PC-9 (cell line): Measurements from ENCODE around the gene BCAS3. TPM values are rescaled to one million over a fixed set of nuclear protein-coding genes. Genes with fewer than 3 reads are reported as not detected.

ENCODE experiments used
- BruUV-seq: library from RNA; stranded (reverse); fragments of 400-500 nt; replicated peaks from 2 replicates; lab custom pipeline; 2021; lab: Mats Ljungman, UMichigan
- CTCF ChIA-PET: fragments of 300-600 bp; sonication (Branson Sonifier 250); formaldehyde crosslinking; loops from one replicate; lab custom pipeline; 2022; ENCODE audit warnings: antibody characterized with exemption; lab: Charles Lee
- POLR2A ChIA-PET: fragments of 300-600 bp; sonication (Branson Sonifier 250); formaldehyde crosslinking; loops from one replicate; lab custom pipeline; 2022; ENCODE audit warnings: antibody characterized with exemption; ENCODE audit not compliant: unreplicated experiment; lab: Charles Lee
- DNase-seq, 2 experiments: peaks; one replicate each; pipeline versions ENCODE4 v3.0.0 to v3.0.0-alpha.2; 2015 to 2022; ENCODE audit warnings: mixed read lengths in 1 of 2
- H2AFZ ChIP-seq: fragments of 200-600 bp; sonication (generic); 2 replicates; pipeline ENCODE4 v1.8.1; 2017; ENCODE audit warnings: antibody characterized with exemption
- H3F3A ChIP-seq: fragments of 200-600 bp; sonication (generic); 2 replicates; pipeline ENCODE4 v1.8.1; 2017; ENCODE audit warnings: antibody characterized with exemption, mild to moderate bottlenecking, low read depth; ENCODE audit not compliant: insufficient read depth
- H3K27ac ChIP-seq: fragments of 200-600 bp; sonication (generic); 2 replicates; pipeline ENCODE4 v1.6.1; 2016; ENCODE audit warnings: mixed run types
- H3K27me3 ChIP-seq: fragments of 200-600 bp; sonication (generic); 2 replicates; pipeline ENCODE4 v1.6.1; 2016; ENCODE audit warnings: low read depth, mixed run types; ENCODE audit not compliant: insufficient read depth
- H3K36me3 ChIP-seq: fragments of 200-600 bp; sonication (generic); 2 replicates; pipeline ENCODE4 v1.6.1; 2016; ENCODE audit warnings: low read depth, mixed run types
- H3K4me1 ChIP-seq: fragments of 200-600 bp; sonication (generic); replicated peaks from 2 replicates; pipeline ENCODE4 v1.6.1; 2016; ENCODE audit warnings: mixed run types; ENCODE audit not compliant: insufficient read depth
- H3K4me2 ChIP-seq: fragments of 200-600 bp; sonication (generic); 2 replicates; pipeline ENCODE4 v1.6.1; 2017; ENCODE audit warnings: mixed run types
- H3K4me3 ChIP-seq: fragments of 200-600 bp; sonication (generic); 2 replicates; pipeline ENCODE4 v1.6.1; 2016; ENCODE audit warnings: mixed run types
- H3K79me2 ChIP-seq: fragments of 200-600 bp; sonication (generic); 2 replicates; pipeline ENCODE4 v1.6.1; 2017; ENCODE audit warnings: low read depth, mixed run types
- H3K9me2 ChIP-seq: fragments of 200-600 bp; sonication (generic); 2 replicates; pipeline ENCODE4 v1.8.1; 2017; ENCODE audit warnings: mild to moderate bottlenecking; ENCODE audit not compliant: insufficient read depth
- H3K9me3 ChIP-seq: fragments of 200-600 bp; sonication (generic); 2 replicates; pipeline ENCODE4 v1.8.1; 2016; ENCODE audit warnings: low read depth; ENCODE audit not compliant: insufficient read depth
- H4K20me1 ChIP-seq: fragments of 200-600 bp; sonication (generic); 2 replicates; pipeline ENCODE4 v1.8.1; 2017; ENCODE audit not compliant: insufficient read depth
- CTCF ChIP-seq: fragments of 200-600 bp; sonication (generic); conservative IDR thresholded peaks from 2 replicates; pipeline ENCODE4 v1.6.1; 2017; ENCODE audit warnings: mixed run types, antibody characterized with exemption, mild to moderate bottlenecking, moderate library complexity
- EZH2 ChIP-seq: fragments of 200-600 bp; sonication (generic); IDR thresholded peaks from 2 replicates; pipeline ENCODE4 v1.8.0; 2017; ENCODE audit warnings: antibody characterized with exemption, low read depth
- intact Hi-C: fragments of 100-400 bp; cut with micrococcal nuclease; formaldehyde crosslinking; loops from one replicate; pipeline ENCODE4 v1.10.0; 2022; ENCODE audit not compliant: unreplicated experiment
- total RNA-seq: library from RNA; stranded (reverse); gene quantifications from 2 replicates; pipeline ENCODE4 v1.2.3, GENCODE V29; 2021

Gene BCAS3
- total RNA-seq, 1 experiment from 2014 or later, result 26.0 TPM

- Histone ChIP-seq H4K20me1 (no peaks in the 10 kb centered on the region), H3K4me2 (no peak overlapping the region), H3K4me1 (no peaks in the 10 kb centered on the region), H3K36me3 (no peaks in the 10 kb centered on the region), H3K27me3 (no peaks in the 10 kb centered on the region), H3K9me2 (no peaks in the 10 kb centered on the region; the same call in 1 of the 2 replicates), H3F3A (0 out of 2 replicates have a peak, but pooled peaks cover 4% of the 10 kb centered on the region), H3K79me2 (no peaks in the 10 kb centered on the region), H3K4me3 (no peak overlapping the region), H2AFZ (no peak overlapping the region), H3K27ac (no peak overlapping the region), H3K9me3 (peaks cover 9% of the 10 kb centered on the region)
- TF ChIP-seq CTCF, result no peak
- TF ChIP-seq EZH2, result no peak
- ChIA-PET CTCF (no interaction called here), POLR2A (no interaction called here)
- no peak for DNase-seq
- no TSS peak for BruUV-seq
- intact Hi-C loops, result no loop called here
These were observed 223.6 kb downstream of the BCAS3 start for GRCh38 chr17:60901242-60901641.

- Histone ChIP-seq H3K79me2 (no peaks in the 10 kb centered on the region), H3K27ac (no peak overlapping the region), H3K36me3 (no peaks in the 10 kb centered on the region), H3F3A (0 out of 2 replicates have a peak, but pooled peaks cover 4% of the 10 kb centered on the region), H3K9me2 (no peaks in the 10 kb centered on the region; the same call in 1 of the 2 replicates), H4K20me1 (no peaks in the 10 kb centered on the region), H3K4me1 (no peaks in the 10 kb centered on the region), H2AFZ (no peak overlapping the region), H3K4me3 (no peak overlapping the region), H3K4me2 (no peak overlapping the region), H3K9me3 (peaks cover 6% of the 10 kb centered on the region), H3K27me3 (no peaks in the 10 kb centered on the region)
- DNase-seq, result no peak
- TF ChIP-seq EZH2 (no peak), CTCF (no peak)
- ChIA-PET POLR2A (no interaction called here), CTCF (no interaction called here)
- no TSS peak for BruUV-seq
- intact Hi-C loops, result no loop called here
These were observed 224.2 kb downstream of the BCAS3 start for GRCh38 chr17:60901806-60902205.

- Histone ChIP-seq H4K20me1 (no peaks in the 10 kb centered on the region), H3K9me2 (no peaks in the 10 kb centered on the region), H3K36me3 (no peaks in the 10 kb centered on the region), H3K4me3 (no peak overlapping the region), H3K79me2 (no peaks in the 10 kb centered on the region), H3K27me3 (no peaks in the 10 kb centered on the region), H3K4me2 (no peak overlapping the region), H3F3A (0 out of 2 replicates have a peak, but pooled peaks cover 4% of the 10 kb centered on the region), H3K9me3 (no peaks in the 10 kb centered on the region), H3K4me1 (no peaks in the 10 kb centered on the region), H3K27ac (no peak overlapping the region), H2AFZ (no peak overlapping the region)
- intact Hi-C loops, result no loop called here
- CTCF ChIA-PET, result no interaction called here
- TF ChIP-seq EZH2 (no peak), CTCF (no peak)
- POLR2A ChIA-PET, result no interaction called here
- no TSS peak for BruUV-seq
- no peak for DNase-seq
These were observed 224.7 kb downstream of the BCAS3 start for GRCh38 chr17:60902399-60902798.
